ENCODE data around the gene ATP13A1. TPM values are rescaled to one million over a fixed set of nuclear protein-coding genes. Genes with fewer than 3 reads are reported as not detected.

The ATP13A1 gene
- total RNA-seq, 1 experiment from 2014 or later = 41.1 TPM

GRCh38 chr19:19637523-19638251 lies 25.8 kb downstream of the ATP13A1 start:
- Histone ChIP-seq H3K27me3 (ENCODE audit: insufficient read depth, low read depth) (no peaks in the 10 kb centered on the region), H4K20me1 (ENCODE audit: insufficient read depth) (no peaks in the 10 kb centered on the region), H3F3A (ENCODE audit: insufficient read depth, low read depth) (peaks cover 6% of the 10 kb centered on the region; the same call in 1 of the 2 replicates), H3K9me2 (ENCODE audit: insufficient read depth) (no peaks in the 10 kb centered on the region), H3K4me2 (no peak overlapping the region), H3K4me3 (no peak overlapping the region), H3K9me3 (ENCODE audit: insufficient read depth, low read depth) (no peaks in the 10 kb centered on the region), H3K36me3 (ENCODE audit: low read depth) (peaks cover 12% of the 10 kb centered on the region; the same call in 1 of the 2 replicates), H3K27ac (no peak overlapping the region), H3K4me1 (replicated peaks; ENCODE audit: insufficient read depth) (no peaks in the 10 kb centered on the region), H3K79me2 (ENCODE audit: low read depth) (no peaks in the 10 kb centered on the region), H2AFZ (no peak overlapping the region)
- no peak for TF ChIP-seq CTCF (conservative IDR thresholded peaks at IDR 0.05)
- no peak for TF ChIP-seq EZH2 (IDR thresholded peaks at IDR 0.05; ENCODE audit: low read depth)
- intact Hi-C loops (cut with micrococcal nuclease; ENCODE audit: unreplicated experiment) = no loop called here
- DNase-seq = no peak
- no TSS peak for BruUV-seq (replicated peaks)
- ChIA-PET CTCF (no interaction called here), POLR2A (ENCODE audit: unreplicated experiment) (no interaction called here)

GRCh38 chr19:19637186-19637522 lies 26.3 kb downstream of the ATP13A1 start:
- no peaks in the 10 kb centered on the region for H3K4me1 ChIP-seq (replicated peaks; ENCODE audit: insufficient read depth)
- H3K27ac ChIP-seq = no peak overlapping the region
- H3K4me3 ChIP-seq = no peak overlapping the region
- H3K9me3 ChIP-seq (ENCODE audit: insufficient read depth, low read depth) = no peaks in the 10 kb centered on the region
- no peaks in the 10 kb centered on the region for H3K27me3 ChIP-seq (ENCODE audit: insufficient read depth, low read depth)
- H3F3A ChIP-seq (ENCODE audit: insufficient read depth, low read depth) = peaks cover 10% of the 10 kb centered on the region; the same call in 1 of the 2 replicates
- TF ChIP-seq CTCF (conservative IDR thresholded peaks at IDR 0.05) (no peak), EZH2 (IDR thresholded peaks at IDR 0.05; ENCODE audit: low read depth) (no peak)
- peaks cover 12% of the 10 kb centered on the region; the same call in 1 of the 2 replicates for H3K36me3 ChIP-seq (ENCODE audit: low read depth)
- H3K9me2 ChIP-seq (ENCODE audit: insufficient read depth) = no peaks in the 10 kb centered on the region
- no peak overlapping the region for H3K4me2 ChIP-seq
- no peaks in the 10 kb centered on the region for H4K20me1 ChIP-seq (ENCODE audit: insufficient read depth)
- H2AFZ ChIP-seq = no peak overlapping the region
- no TSS peak for BruUV-seq (replicated peaks)
- no peak for DNase-seq
- intact Hi-C loops (cut with micrococcal nuclease; ENCODE audit: unreplicated experiment) = no loop called here
- H3K79me2 ChIP-seq (ENCODE audit: low read depth) = no peaks in the 10 kb centered on the region
- ChIA-PET POLR2A (ENCODE audit: unreplicated experiment) (no interaction called here), CTCF (no interaction called here)

- ChIA-PET POLR2A (ENCODE audit: unreplicated experiment) (no interaction called here), CTCF (no interaction called here)
- Histone ChIP-seq H4K20me1 (ENCODE audit: insufficient read depth) (no peaks in the 10 kb centered on the region), H3K27me3 (ENCODE audit: insufficient read depth, low read depth) (no peaks in the 10 kb centered on the region), H2AFZ (no peak overlapping the region), H3K4me3 (no peak overlapping the region), H3K9me2 (ENCODE audit: insufficient read depth) (no peaks in the 10 kb centered on the region), H3F3A (ENCODE audit: insufficient read depth, low read depth) (peaks cover 10% of the 10 kb centered on the region; the same call in 1 of the 2 replicates), H3K27ac (no peak overlapping the region), H3K4me2 (no peak overlapping the region), H3K4me1 (replicated peaks; ENCODE audit: insufficient read depth) (no peaks in the 10 kb centered on the region), H3K79me2 (ENCODE audit: low read depth) (no peaks in the 10 kb centered on the region), H3K9me3 (ENCODE audit: insufficient read depth, low read depth) (no peaks in the 10 kb centered on the region), H3K36me3 (ENCODE audit: low read depth) (peaks cover 12% of the 10 kb centered on the region; the same call in 1 of the 2 replicates)
- intact Hi-C loops (cut with micrococcal nuclease; ENCODE audit: unreplicated experiment) = no loop called here
- no TSS peak for BruUV-seq (replicated peaks)
- DNase-seq = no peak
- TF ChIP-seq EZH2 (IDR thresholded peaks at IDR 0.05; ENCODE audit: low read depth) (no peak), CTCF (conservative IDR thresholded peaks at IDR 0.05) (no peak)
Observed at GRCh38 chr19:19636573-19637185, 26.8 kb downstream of the ATP13A1 start.
